KBM-7 (cell line): Measurements from ENCODE around the gene GCSH.
A peak's percentile ranks its signal among the peaks of the same experiment; 100 is the strongest.

Experiments
- DNase-seq: peaks from one replicate; pipeline ENCODE4 v3.0.0-alpha.2; 2015
- in situ Hi-C: fragments of 300-500 bp; cut with MboI; formaldehyde crosslinking; loops from 2 replicates; pipeline ENCODE4 v1.14.3; 2020; ENCODE audit warnings: low sequenced_read_pairs, low pct_unique_long_range_greater_than_20kb, mixed read lengths

Gene GCSH

GRCh38 chr16:81061871-81062608 is 34.2 kb downstream of the GCSH start:
- in situ Hi-C loops = no loop called here
- no peak for DNase-seq

- DNase-seq = no peak
- in situ Hi-C loops = no loop called here
Measured at GRCh38 chr16:81061307-81061640, 34.9 kb downstream of the GCSH start.

- in situ Hi-C loops = no loop called here
- DNase-seq = no peak
Measured at GRCh38 chr16:81060576-81061306, 35.5 kb downstream of the GCSH start.

- DNase-seq = no peak
- in situ Hi-C loops = no loop called here
Measured at GRCh38 chr16:81053761-81054160, 42.4 kb downstream of the GCSH start.

- DNase-seq = no peak
- in situ Hi-C loops = no loop called here
Measured at GRCh38 chr16:81042821-81043220, 53.4 kb downstream of the GCSH start.

- no peak for DNase-seq
- in situ Hi-C loops = no loop called here
Measured at GRCh38 chr16:81041696-81042095, 54.5 kb downstream of the GCSH start.

- DNase-seq = no peak
- in situ Hi-C loops = no loop called here
Measured at GRCh38 chr16:81040842-81041241, 55.4 kb downstream of the GCSH start.

GRCh38 chr16:81040131-81040530 is 56.1 kb downstream of the GCSH start:
- in situ Hi-C loops = no loop called here
- no peak for DNase-seq

- in situ Hi-C loops = no loop called here
Measured at GRCh38 chr16:81036751-81037350, 59.3 kb downstream of the GCSH start.

GRCh38 chr16:81035975-81036750 is 60.0 kb downstream of the GCSH start:
- peak; percentile 30 for DNase-seq
- in situ Hi-C loops = no loop called here

More at GRCh38 chr16:81036751-81037350, 59.3 kb downstream of the GCSH start:
- DNase-seq = peak; percentile 11

- in situ Hi-C loops = no loop called here
- peak; percentile 82 for DNase-seq
Measured at GRCh38 chr16:81035398-81035974, 60.7 kb downstream of the GCSH start, which contains the start of gene ATMIN. Gene ATMIN (plus strand): TSS chr16:81035842. CDS start chr16:81035871, 29 bp downstream.
